ENCODE measurements around the gene CHERP.
"Not testable (repeated sequence)": the region's sequence is repeated elsewhere in the genome, so short reads cannot be mapped to it uniquely, and the experiment has no call there.

DNA sequence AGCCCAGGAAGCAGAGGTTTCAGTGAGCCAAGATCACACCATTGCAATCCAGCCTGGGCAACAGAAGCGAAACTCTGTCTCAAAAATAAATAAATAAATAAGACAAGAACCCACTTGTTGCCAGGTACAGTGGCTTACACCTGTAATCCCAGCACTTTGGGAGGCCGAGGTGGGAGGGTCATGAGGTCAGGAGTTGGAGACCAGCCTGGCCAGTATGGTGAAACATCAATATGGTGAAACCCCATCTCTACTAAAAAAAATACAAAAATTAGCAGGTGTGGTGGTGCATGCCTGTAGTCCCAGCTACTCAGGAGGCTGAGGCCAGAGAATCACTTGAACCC lies 69.7 kb downstream of the CHERP start:
- TF ChIP-seq, protein P1, sequence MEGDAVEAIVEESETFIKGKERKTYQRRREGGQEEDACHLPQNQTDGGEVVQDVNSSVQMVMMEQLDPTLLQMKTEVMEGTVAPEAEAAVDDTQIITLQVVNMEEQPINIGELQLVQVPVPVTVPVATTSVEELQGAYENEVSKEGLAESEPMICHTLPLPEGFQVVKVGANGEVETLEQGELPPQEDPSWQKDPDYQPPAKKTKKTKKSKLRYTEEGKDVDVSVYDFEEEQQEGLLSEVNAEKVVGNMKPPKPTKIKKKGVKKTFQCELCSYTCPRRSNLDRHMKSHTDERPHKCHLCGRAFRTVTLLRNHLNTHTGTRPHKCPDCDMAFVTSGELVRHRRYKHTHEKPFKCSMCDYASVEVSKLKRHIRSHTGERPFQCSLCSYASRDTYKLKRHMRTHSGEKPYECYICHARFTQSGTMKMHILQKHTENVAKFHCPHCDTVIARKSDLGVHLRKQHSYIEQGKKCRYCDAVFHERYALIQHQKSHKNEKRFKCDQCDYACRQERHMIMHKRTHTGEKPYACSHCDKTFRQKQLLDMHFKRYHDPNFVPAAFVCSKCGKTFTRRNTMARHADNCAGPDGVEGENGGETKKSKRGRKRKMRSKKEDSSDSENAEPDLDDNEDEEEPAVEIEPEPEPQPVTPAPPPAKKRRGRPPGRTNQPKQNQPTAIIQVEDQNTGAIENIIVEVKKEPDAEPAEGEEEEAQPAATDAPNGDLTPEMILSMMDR (conservative IDR thresholded peaks at IDR 0.05; ENCODE audit: low read depth, low read length): not testable (repeated sequence)
- not testable (repeated sequence) for TF ChIP-seq EZH2phosphoT487 (IDR thresholded peaks at IDR 0.05; ENCODE audit: borderline replicate concordance, low read length); EZH2 (IDR thresholded peaks at IDR 0.05; ENCODE audit: low read length, unreplicated experiment)

All from PC-3 (cell line).